ENCODE measurements around the gene PPP1R27.
A peak's percentile ranks its signal among the peaks of the same experiment; 100 is the strongest.

The PPP1R27 gene, protein sequence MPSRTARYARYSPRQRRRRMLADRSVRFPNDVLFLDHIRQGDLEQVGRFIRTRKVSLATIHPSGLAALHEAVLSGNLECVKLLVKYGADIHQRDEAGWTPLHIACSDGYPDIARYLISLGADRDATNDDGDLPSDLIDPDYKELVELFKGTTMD

DNA sequence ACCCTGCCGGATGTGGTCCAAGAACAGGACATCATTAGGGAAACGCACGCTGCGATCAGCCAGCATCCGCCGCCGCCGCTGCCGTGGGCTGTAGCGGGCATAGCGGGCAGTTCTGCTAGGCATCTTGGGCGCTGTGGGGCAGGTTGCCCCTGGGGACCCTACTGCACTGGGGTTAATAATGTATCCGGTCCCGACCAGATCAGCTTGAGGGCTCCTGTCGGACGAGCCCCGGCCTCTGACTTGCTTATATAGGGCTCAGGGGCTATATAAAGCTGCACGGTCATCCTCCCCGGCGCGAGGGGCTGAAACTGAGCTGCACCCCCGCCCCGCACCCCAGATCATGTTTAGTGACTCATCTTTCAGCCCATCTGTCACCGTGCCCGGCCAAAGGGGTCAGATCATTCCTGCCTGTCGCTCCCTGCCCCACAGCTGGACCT is at the start of gene PPP1R27:
Gene PPP1R27 (minus strand): TSS at position 220 of the 437 bp plus-strand sequence. CDS start 97 bp downstream, at position 123.
- FAIRE-seq (no peak), DNase-seq (ENCODE audit: extremely low spot score, insufficient read length, low read depth) (no peak)

DNA sequence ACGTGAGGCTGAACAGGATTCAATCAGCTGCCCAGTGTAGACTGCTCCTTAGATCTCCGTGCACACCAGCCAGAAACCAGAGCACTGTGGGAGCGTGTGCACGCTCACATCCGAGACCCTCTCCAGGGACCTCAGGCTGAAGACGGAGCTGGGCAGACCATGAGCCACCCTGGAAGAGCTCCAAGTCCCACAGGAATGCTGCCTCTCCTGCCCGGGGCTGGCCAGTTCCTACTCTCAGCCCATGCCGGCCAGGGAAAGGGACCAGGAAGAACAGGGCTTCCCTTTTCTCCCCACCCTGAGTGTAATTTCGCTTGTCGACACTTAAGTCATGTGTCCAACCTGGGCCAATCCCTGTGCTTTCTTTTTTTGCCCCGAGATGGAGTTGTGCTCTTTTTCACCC is 49.7 kb upstream of the PPP1R27 start:
- no peak for DNase-seq (ENCODE audit: extremely low spot score, insufficient read length, low read depth)
- no peak for FAIRE-seq

DNA sequence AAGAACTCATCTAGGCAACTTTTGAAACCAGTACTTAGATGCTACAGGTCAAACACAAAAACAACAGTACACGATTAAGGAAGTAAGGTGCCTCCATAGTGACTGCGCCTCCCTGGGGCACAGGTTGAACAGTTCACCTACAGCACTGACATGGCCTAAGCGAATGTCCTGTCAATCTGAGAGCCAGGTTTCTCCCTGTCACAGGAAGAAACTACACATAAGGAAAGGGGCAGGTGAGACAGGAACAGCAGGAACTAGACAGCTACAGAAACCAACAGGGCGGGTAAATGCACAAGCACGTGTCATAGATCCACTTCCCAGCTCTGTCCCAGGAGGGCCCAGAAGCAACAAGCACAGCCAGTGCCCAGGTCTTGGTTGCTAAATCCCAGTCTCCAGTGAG is 44.3 kb upstream of the PPP1R27 start:
- FAIRE-seq (no peak), DNase-seq (ENCODE audit: extremely low spot score, insufficient read length, low read depth) (no peak)

DNA sequence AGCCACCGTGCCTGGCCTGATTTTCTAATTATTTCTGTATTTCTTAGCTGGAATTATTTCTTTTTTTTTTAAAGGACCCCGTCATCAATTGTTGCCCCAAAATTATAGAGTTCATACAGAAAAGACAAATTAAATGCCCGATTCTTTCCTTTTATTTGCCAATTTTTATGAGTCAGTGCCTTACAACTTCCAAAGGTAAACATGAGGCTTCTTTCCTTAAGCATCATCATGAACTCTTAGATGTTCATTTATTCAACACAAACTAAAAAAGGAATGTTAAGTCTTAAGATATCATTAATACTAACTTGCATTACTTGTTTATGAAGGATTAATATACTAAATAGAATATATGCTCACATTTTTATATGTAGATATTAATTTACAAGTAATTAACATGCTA is 43.4 kb upstream of the PPP1R27 start:
- DNase-seq (ENCODE audit: extremely low spot score, insufficient read length, low read depth) (no peak), FAIRE-seq (no peak)

DNA sequence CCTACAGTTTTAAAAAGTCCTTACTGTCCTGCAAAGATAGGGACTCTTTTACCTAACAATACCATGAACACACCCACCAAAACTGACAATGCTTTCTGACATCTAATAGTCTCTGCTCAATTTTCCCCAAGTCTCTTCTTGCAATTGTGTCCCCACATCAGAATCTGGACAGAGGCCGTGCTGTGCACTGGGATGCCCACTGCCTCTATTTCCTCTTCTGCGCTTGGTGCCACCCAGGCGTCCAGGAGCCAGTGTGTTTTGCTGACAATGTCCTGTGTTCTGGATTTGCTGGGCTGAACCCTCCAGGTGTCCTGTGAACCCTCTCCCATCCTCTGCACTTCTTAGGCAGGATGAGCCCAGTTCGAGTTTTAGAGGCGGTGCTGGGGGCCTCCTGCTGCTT is 42.7 kb upstream of the PPP1R27 start:
- FAIRE-seq (no peak), DNase-seq (ENCODE audit: extremely low spot score, insufficient read length, low read depth) (no peak)

DNA sequence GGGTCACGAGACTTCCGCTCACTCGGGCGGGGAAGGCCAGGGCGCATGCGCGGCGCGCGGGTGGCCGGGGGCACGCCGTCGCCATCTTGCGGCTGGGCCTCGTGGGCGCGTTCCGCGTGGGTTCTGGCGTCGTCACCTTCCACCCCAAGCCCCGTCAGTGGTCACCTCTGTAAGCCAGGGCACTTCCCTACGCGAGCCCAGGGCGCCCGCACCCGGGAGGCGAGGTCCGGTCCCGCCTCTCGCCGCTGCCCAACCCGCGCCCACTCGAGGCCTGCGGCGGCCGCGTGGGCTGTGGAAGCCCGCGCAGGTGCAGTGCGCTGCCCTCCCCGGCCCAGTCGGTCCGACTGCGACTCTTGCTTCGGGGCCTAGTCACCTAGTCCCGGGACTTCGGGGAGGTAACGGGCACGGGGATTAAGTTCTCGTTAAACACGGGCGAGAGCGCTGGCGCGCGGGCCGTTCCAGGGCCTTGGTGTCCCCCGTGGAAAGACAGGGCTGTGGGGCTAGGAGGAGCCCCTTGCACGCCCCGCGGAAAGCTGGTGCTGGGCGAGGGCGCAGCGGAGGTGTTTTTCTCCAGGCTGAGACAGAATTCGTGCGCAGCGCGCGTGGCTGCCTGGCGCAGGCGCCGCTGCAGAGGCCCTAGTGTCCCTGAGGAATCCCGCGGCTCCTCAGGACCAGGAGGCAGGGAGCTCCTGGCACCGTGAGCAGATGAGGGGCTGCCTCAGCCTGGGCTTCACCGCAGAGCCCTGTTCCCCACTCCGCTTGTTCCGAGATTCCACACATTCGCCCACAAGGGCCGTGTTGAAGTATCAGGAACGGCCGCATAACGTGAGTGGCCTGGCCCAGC is 36.8 kb upstream of the PPP1R27 start:
- peak; percentile 58 for FAIRE-seq
- DNase-seq (ENCODE audit: extremely low spot score, insufficient read length, low read depth) = peak; percentile 97

DNA sequence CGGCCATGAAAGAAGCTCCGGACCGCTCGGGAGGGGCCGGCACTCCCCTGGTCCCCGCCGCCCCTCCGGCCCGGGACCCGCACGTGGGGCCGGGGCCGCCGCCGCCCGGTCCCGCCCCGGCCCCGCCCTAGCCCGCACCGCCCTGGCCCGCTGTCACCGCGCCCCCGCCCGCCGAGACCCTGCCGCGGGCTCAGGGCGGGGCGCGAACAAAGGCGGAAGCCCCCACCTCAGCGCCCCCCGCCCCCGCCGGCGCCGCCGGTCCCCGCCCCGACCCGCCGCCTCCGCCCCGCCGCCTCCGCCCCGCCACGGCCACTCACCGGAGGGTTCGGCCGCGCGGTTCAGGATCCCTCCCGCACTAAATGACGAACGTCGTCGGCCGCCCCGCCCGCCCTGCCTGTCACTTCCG is 36.1 kb upstream of the PPP1R27 start, which contains the start of gene ARHGDIA:
Gene ARHGDIA (minus strand): TSS at position 357 of the 406 bp plus-strand sequence. CDS start 1,407 bp downstream, outside the sequence.
- no peak for DNase-seq (ENCODE audit: extremely low spot score, insufficient read length, low read depth)
- no peak for FAIRE-seq

DNA sequence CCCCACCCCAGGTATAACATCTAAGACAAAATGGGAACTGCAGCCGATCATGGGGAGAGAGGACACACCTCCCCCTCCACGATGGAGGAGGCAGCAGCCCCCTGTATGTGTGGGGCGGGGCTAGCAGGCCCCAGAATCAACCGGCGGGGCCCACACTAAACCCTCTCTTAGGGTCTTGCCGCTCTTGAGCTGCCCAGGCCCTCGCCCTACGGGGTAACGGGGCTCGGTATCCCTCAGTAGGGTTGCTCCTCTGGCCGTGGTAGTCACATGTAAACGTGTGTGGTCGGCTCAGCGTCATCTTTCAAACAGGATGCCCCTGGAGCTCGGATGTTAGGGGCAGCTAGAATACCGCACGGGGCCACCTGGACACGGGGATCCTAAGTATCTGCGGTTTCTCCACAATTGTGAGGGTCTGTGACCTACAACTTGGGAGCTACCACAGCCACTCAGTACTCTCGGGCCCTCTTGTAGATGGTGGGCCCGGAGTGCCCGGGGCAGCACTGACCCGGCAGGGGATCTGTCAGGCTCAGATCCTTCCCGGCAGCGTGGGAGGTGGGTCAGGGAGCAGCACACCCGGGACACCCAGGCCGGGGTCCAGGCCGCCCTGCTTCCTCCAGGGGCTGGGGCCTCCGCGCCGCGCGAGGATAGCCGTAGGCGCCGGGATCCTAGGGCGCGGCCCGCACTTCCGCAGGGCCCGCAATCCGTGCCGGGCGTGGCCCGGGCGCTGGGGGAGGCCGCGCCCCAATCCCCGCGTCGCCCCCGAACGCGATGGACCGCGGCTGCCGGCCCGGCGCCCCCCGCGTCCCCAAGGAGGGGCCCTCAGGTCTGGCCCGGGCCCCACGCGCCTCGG is 35.5 kb upstream of the PPP1R27 start:
- FAIRE-seq = no peak
- no peak for DNase-seq (ENCODE audit: extremely low spot score, insufficient read length, low read depth)

DNA sequence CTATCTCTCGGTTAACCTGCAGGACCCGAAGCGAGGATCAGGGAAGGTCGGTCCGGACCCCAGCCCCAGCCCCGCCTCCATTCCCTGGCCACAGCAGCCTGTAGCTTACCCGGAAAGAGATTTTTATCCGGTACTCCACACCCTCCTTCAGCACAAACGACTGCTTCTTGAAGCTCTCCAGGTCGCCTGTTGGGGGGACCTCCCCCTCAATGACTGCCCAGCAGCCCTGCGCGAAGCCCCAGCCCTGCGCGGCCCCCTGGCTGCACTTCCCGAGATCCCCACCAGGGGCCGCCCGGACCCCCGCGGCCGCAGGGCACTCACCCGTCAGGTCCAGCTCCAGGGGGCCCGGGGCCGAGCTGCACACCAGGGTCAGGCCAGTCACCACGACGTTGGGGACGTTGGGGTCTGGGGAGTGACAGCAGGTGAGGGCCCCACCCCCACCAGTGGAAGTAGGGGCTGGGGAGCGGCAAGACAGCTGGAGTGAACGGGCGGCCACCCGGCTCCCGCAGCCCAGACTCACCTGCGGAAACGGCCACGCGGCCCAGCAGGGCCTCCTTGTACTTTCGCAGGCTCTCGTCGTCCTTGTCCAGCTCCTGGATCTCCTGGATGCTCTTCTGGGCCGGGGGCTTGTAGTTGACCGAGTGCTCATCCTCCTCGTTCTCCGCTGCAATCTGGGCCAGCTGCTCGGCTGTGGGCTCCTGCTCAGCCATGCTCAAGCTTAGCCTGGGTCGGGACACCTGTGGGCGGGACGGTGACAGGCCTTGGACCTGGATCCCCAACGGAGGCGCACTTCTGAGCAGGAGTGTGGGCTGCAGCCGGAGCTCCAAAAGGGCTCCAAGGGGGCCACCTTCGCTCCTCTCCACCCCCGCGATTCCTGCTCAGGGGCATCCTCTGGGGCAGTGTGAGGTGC is 34.6 kb upstream of the PPP1R27 start:
- FAIRE-seq (no peak), DNase-seq (ENCODE audit: extremely low spot score, insufficient read length, low read depth) (no peak)

DNA sequence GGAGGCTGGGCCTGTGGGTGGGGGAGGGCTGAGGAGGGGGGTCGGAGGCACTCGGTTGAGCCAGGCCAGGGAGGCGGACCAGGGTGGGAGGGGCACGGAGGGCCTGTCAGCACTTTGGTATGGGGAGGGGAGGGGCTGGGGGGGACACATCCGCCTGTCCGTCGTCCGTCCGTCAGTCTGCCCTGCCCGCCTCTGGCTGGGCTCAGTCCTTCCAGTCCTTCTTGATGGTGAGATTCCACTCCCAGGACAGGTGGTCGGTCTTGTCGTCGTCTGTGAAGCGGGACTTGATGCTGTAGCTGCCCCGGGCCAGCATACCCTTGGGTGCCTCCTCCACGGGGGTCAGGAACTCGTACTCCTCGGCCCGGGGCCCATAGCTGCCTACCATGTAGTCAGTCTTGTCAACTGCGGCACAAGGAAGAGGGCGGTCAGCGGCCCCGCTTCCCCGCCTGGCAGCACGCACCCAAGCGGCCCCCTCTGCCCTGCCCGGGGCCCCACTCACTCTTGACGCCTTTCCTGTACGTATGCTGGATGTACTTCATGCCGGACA is 33.9 kb upstream of the PPP1R27 start:
- DNase-seq (ENCODE audit: extremely low spot score, insufficient read length, low read depth) (no peak), FAIRE-seq (no peak)

DNA sequence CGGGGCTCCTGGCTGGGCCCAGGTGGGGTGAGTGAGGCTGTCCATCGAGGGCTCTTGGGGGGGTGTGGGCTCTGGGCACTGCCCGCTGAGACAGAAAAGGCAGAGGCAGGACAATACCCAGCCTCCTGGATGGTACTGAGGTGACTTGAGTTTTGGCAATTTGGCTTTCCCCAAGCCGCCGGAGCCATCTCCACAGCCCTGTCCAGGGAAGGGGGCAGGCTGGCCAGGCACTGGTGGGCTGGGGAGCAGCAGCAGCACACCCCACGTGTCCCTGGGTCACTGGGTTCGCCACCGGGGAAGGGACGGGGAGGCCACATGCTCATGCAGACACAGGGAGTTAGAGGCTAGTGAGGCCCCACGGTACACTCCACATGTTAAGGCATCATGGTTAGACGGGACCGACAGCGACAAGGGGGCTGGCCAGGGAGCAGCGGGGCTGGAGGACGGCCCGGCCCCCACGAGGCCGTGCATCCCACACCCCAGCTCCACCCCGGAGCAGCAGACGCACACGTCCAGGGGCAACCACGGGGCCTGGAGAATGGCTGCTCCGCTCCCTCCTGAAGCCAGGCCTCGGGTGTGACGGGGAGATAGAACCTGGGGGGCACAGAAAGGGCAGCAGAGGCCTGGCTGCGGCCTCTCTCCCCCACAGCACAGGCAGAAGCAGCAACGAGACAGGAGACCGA is 33.3 kb upstream of the PPP1R27 start:
- FAIRE-seq (no peak), DNase-seq (ENCODE audit: extremely low spot score, insufficient read length, low read depth) (no peak)

DNA sequence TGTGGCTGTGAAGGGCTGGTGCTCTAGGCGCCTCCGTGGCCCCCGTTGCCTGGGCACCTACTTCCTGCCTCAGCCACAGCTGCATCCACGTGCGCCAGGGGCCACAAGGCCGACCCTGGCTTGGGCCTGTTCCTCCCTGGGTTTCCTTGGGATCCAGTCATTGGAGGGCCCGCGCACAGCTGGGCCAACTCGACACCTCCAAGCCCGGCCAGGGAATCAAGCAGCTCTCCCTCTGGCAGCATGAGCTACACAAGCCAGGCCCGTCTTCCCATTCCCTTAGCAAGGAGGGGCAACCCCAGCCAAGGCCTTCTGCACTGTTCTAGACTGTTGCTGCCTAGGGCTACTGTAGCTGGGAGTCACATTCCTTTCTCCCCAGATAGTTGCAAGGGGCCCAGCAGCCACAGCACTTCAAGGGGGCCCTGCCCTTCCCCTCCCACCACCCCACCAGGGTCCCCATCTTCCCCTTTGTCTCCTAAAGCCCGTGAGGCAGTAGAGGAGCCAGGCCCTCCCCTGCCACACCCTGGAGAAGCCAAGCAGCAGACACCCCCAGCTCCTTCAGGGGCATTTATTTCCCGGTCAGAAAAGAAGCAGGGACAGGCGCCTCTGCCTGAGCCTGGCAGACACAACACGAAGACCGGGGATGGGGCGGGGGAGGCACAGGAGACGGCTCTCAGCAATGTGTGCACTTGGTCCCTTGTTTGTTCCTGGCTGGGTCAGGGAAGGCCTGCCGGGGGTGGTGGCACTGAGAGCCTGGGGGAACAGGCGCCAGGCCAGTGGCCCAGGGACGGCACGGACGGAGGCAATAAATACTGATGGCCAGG is 32.5 kb upstream of the PPP1R27 start:
- FAIRE-seq (no peak), DNase-seq (ENCODE audit: extremely low spot score, insufficient read length, low read depth) (no peak)

DNA sequence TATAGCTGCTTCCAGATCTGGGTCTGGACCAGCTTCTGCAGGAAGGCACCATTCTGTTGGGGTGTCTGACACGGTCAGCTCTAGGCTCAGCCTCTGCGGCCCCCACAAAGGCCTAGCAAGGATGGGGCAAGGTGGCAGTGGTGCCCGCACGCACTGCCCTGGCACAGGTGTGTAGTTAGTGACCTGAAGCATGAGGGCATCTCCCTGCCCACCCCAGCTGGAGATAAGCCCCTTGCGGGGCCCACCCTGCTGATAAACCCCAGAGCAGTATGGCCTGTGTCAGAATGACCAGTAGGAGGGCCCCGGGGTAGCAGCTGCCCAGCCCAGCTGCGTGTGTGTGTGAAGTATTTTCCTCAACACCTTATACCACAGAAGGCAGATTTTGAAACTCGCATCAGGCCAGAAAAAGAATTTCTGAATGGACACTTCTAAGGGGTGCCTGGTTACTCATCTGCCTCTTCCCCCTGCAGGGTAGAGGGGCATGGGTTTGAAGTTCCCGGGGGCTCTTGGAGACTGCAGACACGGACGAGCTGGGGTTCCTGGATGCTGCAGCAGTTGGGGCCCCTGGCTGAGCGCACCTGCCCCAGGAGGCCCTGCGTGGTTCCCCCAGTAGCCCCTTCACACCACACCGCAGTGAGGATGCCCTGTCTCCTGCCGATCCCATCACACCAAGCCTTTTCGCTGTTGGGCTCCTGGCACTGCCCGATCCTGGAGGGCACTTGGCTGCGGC is 31.8 kb upstream of the PPP1R27 start:
- FAIRE-seq = no peak
- DNase-seq (ENCODE audit: extremely low spot score, insufficient read length, low read depth) = no peak

DNA sequence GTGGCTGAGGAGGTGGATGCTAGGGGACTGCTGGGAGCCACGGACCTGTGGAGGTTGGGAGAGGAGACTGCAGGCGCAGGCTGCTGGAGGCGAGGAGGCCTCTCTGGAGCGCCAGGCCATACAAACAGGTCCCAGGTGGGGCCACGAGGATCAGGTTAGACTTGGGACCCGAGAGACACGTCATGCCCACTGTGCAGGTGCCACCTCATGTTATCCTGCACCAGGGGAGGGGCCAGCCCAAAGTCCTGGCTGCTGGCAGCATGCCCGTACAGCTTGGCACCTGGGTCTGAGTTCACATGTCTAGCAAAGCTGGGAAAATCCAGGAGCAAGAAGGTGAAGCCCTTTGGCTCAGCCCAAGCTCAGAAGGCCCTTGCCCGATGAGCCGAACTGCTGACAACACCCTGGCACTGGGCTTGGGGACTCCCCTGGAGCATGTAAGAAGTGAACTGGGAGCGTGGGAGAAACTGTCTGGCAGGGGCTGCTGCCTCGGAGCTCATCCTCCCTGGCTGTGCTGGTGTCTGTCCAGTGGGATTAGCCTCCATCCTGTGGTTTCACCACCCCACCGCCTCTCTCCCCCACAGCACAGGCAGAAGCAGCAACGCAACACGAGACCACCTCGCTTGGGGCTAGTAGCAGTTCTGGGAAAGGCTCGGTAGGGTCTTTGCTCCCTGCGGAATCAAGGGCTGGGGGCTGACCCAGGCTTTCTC is 31.0 kb upstream of the PPP1R27 start:
- FAIRE-seq = no peak

DNA sequence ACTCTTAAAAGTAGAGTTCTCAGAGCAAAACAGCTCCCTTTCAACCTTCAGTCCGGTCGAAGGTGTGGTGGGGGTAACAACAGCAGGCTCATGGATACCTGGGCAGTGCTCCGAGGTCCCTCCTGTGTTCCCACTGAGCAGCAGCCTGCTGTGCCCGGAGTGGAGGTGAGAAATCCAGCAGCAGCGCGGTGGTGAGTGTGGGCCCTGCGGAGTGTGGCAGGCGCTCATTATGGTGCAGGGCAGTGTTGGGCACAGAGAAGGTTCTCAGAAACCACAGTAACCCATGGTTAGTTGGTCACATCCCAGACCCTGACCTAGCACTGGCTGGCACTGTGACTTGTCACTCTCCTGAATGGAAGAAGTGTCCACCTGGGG is 30.5 kb upstream of the PPP1R27 start:
- FAIRE-seq = no peak
- DNase-seq (ENCODE audit: extremely low spot score, insufficient read length, low read depth) = no peak

More for the DNA sequence above, 31.0 kb upstream of the PPP1R27 start:
- no peak for DNase-seq (ENCODE audit: extremely low spot score, insufficient read length, low read depth)

DNA sequence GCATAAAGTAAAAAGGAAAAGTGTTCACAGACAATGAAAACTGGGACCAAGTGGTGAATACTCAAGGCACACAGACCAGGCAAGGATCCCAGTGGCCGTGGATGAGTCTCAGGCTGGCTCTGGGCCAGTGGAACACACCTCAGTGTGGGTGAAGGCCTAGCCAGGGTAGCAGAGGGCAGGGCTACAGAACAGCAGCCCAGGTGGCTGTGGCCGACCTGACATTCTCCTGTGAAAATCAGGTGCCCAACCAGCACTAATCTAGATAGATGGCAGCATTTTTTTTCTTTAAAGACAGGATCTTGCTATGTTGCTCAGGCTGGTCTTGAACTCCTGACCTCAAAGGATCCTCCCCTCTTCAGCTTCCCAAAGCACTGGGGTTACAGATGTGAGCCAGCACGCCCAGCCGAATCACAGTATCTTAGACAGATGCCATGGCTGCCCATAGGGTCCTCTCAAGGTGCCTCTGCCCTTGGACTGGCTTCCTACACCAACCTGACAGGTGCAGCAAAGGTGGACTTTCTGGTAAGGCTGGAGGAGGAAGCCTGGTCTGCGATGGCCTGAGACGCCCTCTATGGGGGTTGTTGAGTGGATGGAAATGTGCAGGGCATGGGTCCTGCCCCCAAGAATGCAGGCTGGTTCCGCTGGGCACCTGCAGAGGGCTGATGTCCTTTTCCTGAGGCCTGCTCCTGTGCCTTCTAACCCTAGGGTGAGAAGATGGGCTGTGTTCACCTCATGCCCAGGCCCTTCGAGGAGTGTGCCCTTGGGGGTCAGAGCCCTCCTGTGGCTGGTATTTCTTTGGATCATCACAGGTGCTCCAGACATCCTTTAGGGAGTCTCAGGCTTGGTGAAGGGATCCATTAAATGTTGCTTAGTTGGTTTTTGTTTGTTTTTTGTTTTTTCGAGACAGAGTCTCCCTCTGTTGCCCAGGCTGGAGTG is 29.3 kb upstream of the PPP1R27 start:
- DNase-seq (ENCODE audit: extremely low spot score, insufficient read length, low read depth) (no peak), FAIRE-seq (no peak)
